BLaER1 (cell line): ENCODE measurements around the gene ALKBH4.

Experiments
- H3K27ac ChIP-seq: shearing (Covaris generic); formaldehyde crosslinking; 2 replicates; pipeline ENCODE4 v1.8.1; 2022
- H3K27me3 ChIP-seq: shearing (Covaris generic); formaldehyde crosslinking; 2 replicates; pipeline ENCODE4 v1.8.1; 2022
- H3K36me3 ChIP-seq: shearing (Covaris generic); formaldehyde crosslinking; 2 replicates; pipeline ENCODE4 v1.8.1; 2022
- H3K4me1 ChIP-seq: shearing (Covaris generic); formaldehyde crosslinking; 2 replicates; pipeline ENCODE4 v1.8.1; 2022
- H3K4me2 ChIP-seq: shearing (Covaris generic); formaldehyde crosslinking; 2 replicates; pipeline ENCODE4 v1.8.1; 2022
- H3K4me3 ChIP-seq: shearing (Covaris generic); formaldehyde crosslinking; 2 replicates; pipeline ENCODE4 v1.8.1; 2022
- H3K9ac ChIP-seq: shearing (Covaris generic); formaldehyde crosslinking; 2 replicates; pipeline ENCODE4 v1.8.1; 2022
- H3K9me3 ChIP-seq: shearing (Covaris generic); formaldehyde crosslinking; 2 replicates; pipeline ENCODE4 v1.8.1; 2022
- H4K20me1 ChIP-seq: shearing (Covaris generic); formaldehyde crosslinking; 2 replicates; pipeline ENCODE4 v1.8.1; 2022
- Cebpa-rat ChIP-seq: shearing (Covaris generic); IDR thresholded peaks from 2 replicates; pipeline ENCODE4 v1.8.1; 2022

ALKBH4 gene

DNA sequence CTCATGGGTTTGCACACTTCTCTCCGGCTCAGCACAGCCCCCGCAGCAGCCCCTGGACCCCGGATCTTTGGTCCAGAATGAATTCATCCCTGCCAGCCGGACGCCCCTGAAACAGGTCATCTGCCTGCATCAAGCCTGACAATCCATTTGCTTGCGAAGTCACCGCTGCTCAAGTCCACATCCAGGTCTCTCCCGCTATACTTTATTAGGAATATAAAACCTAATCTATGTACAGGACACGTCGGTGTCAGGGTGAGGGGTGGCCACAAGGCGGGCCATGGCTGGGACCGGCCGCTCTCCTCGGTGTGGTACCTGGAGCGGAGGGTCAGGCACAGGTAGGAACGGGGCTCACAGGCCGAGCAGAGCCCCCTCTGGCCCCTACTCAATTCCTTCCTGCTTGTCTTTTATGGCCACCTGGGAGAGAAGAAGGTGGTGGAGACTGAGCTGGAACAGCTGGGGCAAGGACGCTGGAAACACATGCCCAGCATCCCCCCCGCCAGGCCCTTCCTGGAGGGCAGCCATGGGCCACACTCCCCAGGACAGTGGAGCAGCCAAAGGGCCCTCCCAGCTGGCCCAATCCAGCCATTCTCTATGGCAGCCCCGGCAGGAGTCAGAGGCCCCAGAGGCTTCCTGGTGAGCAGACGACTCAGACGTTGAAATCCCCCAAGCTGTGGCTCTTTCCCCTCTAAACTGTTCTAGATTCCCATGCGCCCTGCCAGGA is 8.8 kb upstream of the ALKBH4 start:
- H3K4me2 ChIP-seq, result peak overlapping the region; percentile 18
- peaks cover 28% of the 10 kb centered on the region for H4K20me1 ChIP-seq
- peak overlapping the region; percentile 24; the same call in 1 of the 2 replicates for H3K27ac ChIP-seq
- H3K9ac ChIP-seq, result no peak overlapping the region
- peaks cover 27% of the 10 kb centered on the region for H3K4me1 ChIP-seq
- TF ChIP-seq Cebpa-rat, result no peak
- peaks cover 61% of the 10 kb centered on the region for H3K36me3 ChIP-seq
- H3K27me3 ChIP-seq, result no peaks in the 10 kb centered on the region
- H3K4me3 ChIP-seq, result no peak overlapping the region
- no peaks in the 10 kb centered on the region for H3K9me3 ChIP-seq

DNA sequence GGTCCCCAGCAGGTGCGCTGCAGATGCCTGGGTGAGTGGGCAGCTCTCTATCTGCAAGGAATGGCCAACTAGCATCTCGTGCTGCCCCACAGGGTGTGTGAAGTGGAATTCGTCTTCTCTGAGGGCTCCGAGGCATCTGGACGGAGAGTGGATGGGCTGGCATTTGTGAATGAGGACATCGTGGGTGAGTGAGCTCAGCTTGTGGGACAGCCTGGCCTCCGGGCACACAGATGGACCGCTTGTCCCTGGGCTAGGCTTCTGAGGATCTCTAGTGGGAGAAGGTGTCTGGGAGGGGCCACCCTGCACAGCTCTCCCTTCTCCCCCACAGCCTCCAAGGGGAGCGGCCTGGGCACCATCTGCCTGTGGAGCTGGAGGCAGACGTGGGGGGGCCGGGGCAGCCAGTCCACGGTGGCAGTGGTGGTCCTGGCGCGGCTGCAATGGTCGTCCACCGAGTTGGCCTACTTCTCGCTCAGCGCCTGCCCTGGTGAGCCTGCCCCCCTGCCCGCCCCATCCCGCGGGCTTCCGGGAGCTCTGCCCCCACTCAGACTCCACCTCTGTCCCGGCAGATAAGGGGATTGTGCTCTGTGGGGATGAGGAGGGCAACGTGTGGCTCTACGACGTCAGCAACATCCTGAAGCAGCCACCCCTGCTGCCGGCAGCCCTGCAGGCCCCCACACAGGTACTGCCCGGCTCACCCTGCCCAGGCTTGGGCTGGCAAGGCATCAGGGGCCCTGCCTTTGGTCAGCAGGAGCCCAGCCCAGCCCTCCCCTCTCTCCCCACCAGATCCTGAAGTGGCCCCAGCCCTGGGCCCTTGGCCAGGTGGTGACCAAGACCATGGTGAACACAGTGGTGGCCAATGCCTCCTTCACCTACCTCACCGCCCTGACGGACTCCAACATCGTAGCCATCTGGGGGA is 7.7 kb upstream of the ALKBH4 start:
- peaks cover 37% of the 10 kb centered on the region for H3K4me1 ChIP-seq
- no peak overlapping the region for H3K9ac ChIP-seq
- no peak overlapping the region for H3K27ac ChIP-seq
- peaks cover 38% of the 10 kb centered on the region for H4K20me1 ChIP-seq
- no peak for TF ChIP-seq Cebpa-rat
- no peak overlapping the region for H3K4me3 ChIP-seq
- no peaks in the 10 kb centered on the region for H3K27me3 ChIP-seq
- peaks cover 72% of the 10 kb centered on the region for H3K36me3 ChIP-seq
- no peak overlapping the region; the same call in 1 of the 2 replicates for H3K4me2 ChIP-seq
- no peaks in the 10 kb centered on the region for H3K9me3 ChIP-seq

GRCh38 chr7:102471791-102472125 is 7.1 kb upstream of the ALKBH4 start:
- Histone ChIP-seq H3K4me3 (no peak overlapping the region), H4K20me1 (peaks cover 42% of the 10 kb centered on the region), H3K9ac (no peak overlapping the region), H3K4me1 (peaks cover 43% of the 10 kb centered on the region), H3K36me3 (peaks cover 74% of the 10 kb centered on the region), H3K27ac (0 out of 2 replicates have a peak overlapping the region, but pooled peaks have one; percentile 13), H3K4me2 (no peak overlapping the region; the same call in 1 of the 2 replicates), H3K9me3 (no peaks in the 10 kb centered on the region), H3K27me3 (no peaks in the 10 kb centered on the region)
- no peak for TF ChIP-seq Cebpa-rat

GRCh38 chr7:102469972-102470825 is 5.5 kb upstream of the ALKBH4 start:
- no peak overlapping the region for H3K4me2 ChIP-seq
- no peak for TF ChIP-seq Cebpa-rat
- peaks cover 59% of the 10 kb centered on the region for H3K4me1 ChIP-seq

DNA sequence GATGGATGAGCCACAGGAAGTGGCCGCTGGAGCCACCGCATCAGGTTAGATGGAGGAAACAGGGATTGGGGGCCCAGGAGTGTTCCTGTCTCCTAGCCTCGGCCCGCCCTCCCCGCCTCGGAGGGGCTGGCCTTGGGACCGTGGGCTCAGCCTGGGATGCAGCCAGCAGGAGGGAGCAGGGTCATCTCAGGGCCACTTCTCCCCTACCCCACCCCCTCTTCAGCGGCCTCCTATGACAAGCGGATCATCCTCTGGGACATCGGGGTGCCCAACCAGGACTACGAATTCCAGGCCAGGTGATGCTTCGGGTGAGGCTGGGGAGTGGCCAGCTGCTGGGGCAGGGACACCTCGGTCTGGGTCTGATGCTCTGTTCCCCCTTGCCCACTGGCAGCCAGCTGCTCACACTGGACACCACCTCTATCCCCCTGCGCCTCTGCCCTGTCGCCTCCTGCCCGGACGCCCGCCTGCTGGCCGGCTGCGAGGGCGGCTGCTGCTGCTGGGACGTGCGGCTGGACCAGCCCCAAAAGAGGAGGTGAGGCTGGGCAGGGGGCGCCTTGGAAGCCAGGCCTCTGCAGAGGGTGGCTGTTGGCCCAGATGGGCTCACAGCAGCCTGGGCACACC is 4.8 kb upstream of the ALKBH4 start:
- Histone ChIP-seq H3K4me2 (0 out of 2 replicates have a peak overlapping the region, but pooled peaks have one; percentile 62), H3K27me3 (no peaks in the 10 kb centered on the region), H3K27ac (no peak overlapping the region), H3K9me3 (no peaks in the 10 kb centered on the region), H4K20me1 (peaks cover 55% of the 10 kb centered on the region), H3K4me3 (no peak overlapping the region), H3K9ac (0 out of 2 replicates have a peak overlapping the region, but pooled peaks have one; percentile 61), H3K4me1 (peaks cover 59% of the 10 kb centered on the region), H3K36me3 (peaks cover 68% of the 10 kb centered on the region)
- no peak for TF ChIP-seq Cebpa-rat

More at GRCh38 chr7:102469972-102470825, 5.5 kb upstream of the ALKBH4 start:
- Histone ChIP-seq H4K20me1 (peaks cover 55% of the 10 kb centered on the region), H3K27me3 (no peaks in the 10 kb centered on the region), H3K4me3 (no peak overlapping the region), H3K9me3 (no peaks in the 10 kb centered on the region), H3K9ac (no peak overlapping the region), H3K36me3 (peaks cover 70% of the 10 kb centered on the region), H3K27ac (no peak overlapping the region)

DNA sequence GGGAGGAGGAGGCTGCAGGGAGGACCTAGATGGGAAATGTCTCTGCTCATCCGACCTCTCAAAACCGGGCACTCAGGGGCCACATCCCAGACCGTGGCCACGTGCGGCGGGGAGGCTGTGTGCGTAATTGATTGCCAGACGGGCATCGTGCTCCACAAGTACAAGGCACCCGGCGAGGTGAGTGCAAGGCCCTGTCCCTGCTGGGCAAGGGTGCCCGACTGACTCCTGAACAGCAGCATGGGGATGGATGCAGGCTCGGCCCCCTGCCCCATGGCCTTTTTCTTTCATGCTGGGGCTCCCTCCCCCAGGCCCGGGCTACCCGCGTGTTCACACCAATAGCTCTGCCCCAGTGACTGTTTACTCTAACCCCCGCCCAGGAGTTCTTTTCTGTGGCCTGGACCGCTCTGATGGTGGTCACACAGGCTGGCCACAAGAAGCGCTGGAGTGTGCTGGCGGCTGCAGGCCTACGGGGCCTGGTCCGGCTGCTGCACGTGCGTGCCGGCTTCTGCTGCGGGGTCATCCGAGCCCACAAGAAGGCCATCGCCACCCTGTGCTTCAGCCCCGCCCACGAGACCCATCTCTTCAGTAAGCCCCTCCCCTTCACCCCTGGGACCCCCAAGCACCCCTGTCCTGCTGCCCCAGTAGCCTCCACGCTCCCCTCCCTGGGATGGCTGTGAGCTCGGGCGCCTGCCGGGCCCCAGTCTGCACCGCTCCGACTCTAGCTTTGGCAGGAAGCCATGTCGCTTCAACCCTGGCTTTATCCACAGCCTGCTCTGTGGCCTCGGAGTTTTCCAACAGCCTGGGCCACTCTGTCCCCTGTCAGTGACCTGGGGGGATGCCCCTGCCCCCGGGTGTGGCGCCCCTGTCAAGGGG is 4.1 kb upstream of the ALKBH4 start:
- Histone ChIP-seq H3K27ac (peak overlapping the region; percentile 53; the same call in 1 of the 2 replicates), H3K4me1 (peaks cover 62% of the 10 kb centered on the region), H3K9me3 (no peaks in the 10 kb centered on the region), H3K4me2 (peak overlapping the region; percentile 62), H3K27me3 (no peaks in the 10 kb centered on the region), H3K36me3 (peaks cover 66% of the 10 kb centered on the region), H3K9ac (peak overlapping the region; percentile 61; the same call in 1 of the 2 replicates), H4K20me1 (peaks cover 52% of the 10 kb centered on the region), H3K4me3 (no peak overlapping the region)
- no peak for TF ChIP-seq Cebpa-rat

- H3K27ac ChIP-seq, result peak overlapping the region; percentile 53
- peaks cover 57% of the 10 kb centered on the region for H3K36me3 ChIP-seq
- H3K4me2 ChIP-seq, result peak overlapping the region; percentile 62
- H4K20me1 ChIP-seq, result peaks cover 46% of the 10 kb centered on the region
- peak overlapping the region; percentile 61; the same call in 1 of the 2 replicates for H3K9ac ChIP-seq
- TF ChIP-seq Cebpa-rat, result no peak
- no peak overlapping the region for H3K4me3 ChIP-seq
- H3K27me3 ChIP-seq, result no peaks in the 10 kb centered on the region
- H3K4me1 ChIP-seq, result peaks cover 65% of the 10 kb centered on the region
- no peaks in the 10 kb centered on the region for H3K9me3 ChIP-seq
These were observed 3.2 kb upstream of the ALKBH4 start for GRCh38 chr7:102467581-102468477.
